B cell (primary cell): ENCODE results near the gene DDX28. TPM values are rescaled to one million over a fixed set of nuclear protein-coding genes. Genes with fewer than 3 reads are reported as not detected.

ENCODE experiments used
- ATAC-seq: fragments of 200-7000 bp; cut with Tn5 transposase; one replicate; pipeline ENCODE4 v1.10.0; 2021; ENCODE audit warnings: low read depth, mild to moderate bottlenecking, moderate number of reproducible peaks, moderate library complexity
- CTCF ChIA-PET: fragments of 350-600 bp; sonication (Branson Sonifier 250); formaldehyde crosslinking; loops from one replicate; lab custom pipeline; 2021; ENCODE audit warnings: antibody characterized with exemption, inconsistent platforms; lab: Charles Lee
- POLR2A ChIA-PET: fragments of 350-600 bp; sonication (Branson Sonifier 250); formaldehyde crosslinking; loops from one replicate; lab custom pipeline; 2021; ENCODE audit warnings: antibody characterized with exemption; lab: Charles Lee
- DNase-seq: peaks from one replicate; pipeline ENCODE4 v3.0.0; 2013
- H2AFZ ChIP-seq: 2 replicates; pipeline ENCODE4 v1.6.1; 2012; ENCODE audit warnings: mild to moderate bottlenecking, low read depth, low read length; ENCODE audit not compliant: insufficient read depth, poor library complexity, severe bottlenecking
- H3K27ac ChIP-seq, 2 donors: 1 replicate in 1 of 2; 2 replicates in 1 of 2; pipeline ENCODE4 v1.5.1; 2012 to 2013; ENCODE audit warnings: low read length in 2 of 2, mild to moderate bottlenecking in 2 of 2, moderate library complexity in 1 of 2
- H3K27me3 ChIP-seq, 4 experiments: fragments of 200-600 bp in 1 of 4; sonication (generic) in 1 of 4; replicated peaks in 1 of 4; 1 replicate in 2 of 4; 2 replicates in 2 of 4; pipeline versions ENCODE4 v1.6.1 to v1.7.0; 2013 to 2016; ENCODE audit warnings: low read length in 3 of 4, mild to moderate bottlenecking in 2 of 4, mixed read lengths in 1 of 4, moderate library complexity in 1 of 4; ENCODE audit not compliant: insufficient read depth in 4 of 4, control insufficient read depth in 3 of 4; ENCODE audit errors: control extremely low read depth in 1 of 4
- H3K36me3 ChIP-seq, 2 experiments: replicated peaks in 1 of 2; 1 replicate in 1 of 2; 2 replicates in 1 of 2; pipeline versions ENCODE4 v1.6.1 to v1.7.1; 2013; ENCODE audit warnings: low read length in 1 of 2; ENCODE audit not compliant: insufficient read depth in 2 of 2, control insufficient read depth in 1 of 2; ENCODE audit errors: control extremely low read depth in 1 of 2, extremely low read depth in 1 of 2
- H3K4me1 ChIP-seq, 2 donors: fragments of 200-600 bp in 1 of 2; sonication (generic) in 1 of 2; 1 replicate in 1 of 2; 2 replicates in 1 of 2; pipeline versions ENCODE4 v1.5.1 to v1.6.1; 2013 to 2017; ENCODE audit warnings: low read length in 2 of 2; ENCODE audit not compliant: control insufficient read depth in 2 of 2, insufficient read depth in 2 of 2
- H3K4me2 ChIP-seq: replicated peaks from 2 replicates; pipeline ENCODE3; 2012; ENCODE audit warnings: mild to moderate bottlenecking, low read depth, low read length; ENCODE audit not compliant: poor library complexity, severe bottlenecking
- H3K4me3 ChIP-seq, 5 experiments: fragments of 200-600 bp in 1 of 5; sonication (generic) in 1 of 5; 1 replicate in 3 of 5; 2 replicates in 2 of 5; pipeline versions ENCODE4 v1.5.1 to v1.7.0; 2011 to 2016; ENCODE audit warnings: low read length in 4 of 5, mild to moderate bottlenecking in 4 of 5, low read depth in 2 of 5, control low read depth in 1 of 5, moderate library complexity in 1 of 5; ENCODE audit not compliant: insufficient read depth in 1 of 5; ENCODE audit errors: control extremely low read depth in 1 of 5, extremely low read depth in 1 of 5
- H3K79me2 ChIP-seq: fragments of 200-600 bp; sonication (generic); one replicate; pipeline ENCODE4 v1.6.0; 2016; ENCODE audit warnings: low read length; ENCODE audit not compliant: control insufficient read depth, insufficient read depth
- H3K9ac ChIP-seq: fragments of 200-600 bp; sonication (generic); 2 replicates; pipeline ENCODE4 v1.6.1; 2017; ENCODE audit warnings: mild to moderate bottlenecking, low read length, moderate library complexity
- H3K9me3 ChIP-seq, 3 donors: one replicate each; pipeline versions ENCODE4 v1.6.1 to v1.7.1; 2013; ENCODE audit warnings: low read length in 2 of 3; ENCODE audit not compliant: control insufficient read depth in 2 of 3, insufficient read depth in 1 of 3; ENCODE audit errors: control extremely low read depth in 1 of 3
- H4K20me1 ChIP-seq: 2 replicates; pipeline ENCODE4 v1.6.0; 2012; ENCODE audit warnings: mild to moderate bottlenecking, low read length; ENCODE audit not compliant: insufficient read depth, control insufficient read depth, poor library complexity, severe bottlenecking
- H3K27ac Mint-ChIP-seq: one replicate; pipeline ENCODE4 v1.8.0; 2021; ENCODE audit warnings: mixed read lengths
- H3K27me3 Mint-ChIP-seq: one replicate; pipeline ENCODE4 v1.8.0; 2021; ENCODE audit warnings: mixed read lengths
- H3K4me1 Mint-ChIP-seq: one replicate; pipeline ENCODE4 v1.8.0; 2021; ENCODE audit warnings: mixed read lengths
- H3K4me3 Mint-ChIP-seq: one replicate; pipeline ENCODE4 v1.8.0; 2021; ENCODE audit warnings: mixed read lengths
- H3K9me3 Mint-ChIP-seq: one replicate; pipeline ENCODE4 v1.8.0; 2022; ENCODE audit warnings: mixed read lengths; ENCODE audit not compliant: insufficient read depth
- EZH2 ChIP-seq: IDR thresholded peaks from 2 replicates; pipeline ENCODE4 v1.6.1; 2012; ENCODE audit warnings: borderline replicate concordance, low read depth, mild to moderate bottlenecking, moderate library complexity, low read length; ENCODE audit not compliant: insufficient read depth, poor library complexity, severe bottlenecking
- WGBS: methylation state at CpG from one replicate; pipeline ENCODE4 v1.1.5; 2013; ENCODE audit warnings: missing lambda C conversion rate; ENCODE audit not compliant: insufficient coverage; 5-methylcytosine and 5-hydroxymethylcytosine counted together
- intact Hi-C: fragments of 100-400 bp; cut with micrococcal nuclease; formaldehyde crosslinking; loops from one replicate; pipeline ENCODE4 v1.10.0; 2022
- polyA plus RNA-seq: library from polyadenylated mRNA; depleted of rRNA; stranded (reverse); fragments of >200 nt; gene quantifications from 2 replicates; pipeline ENCODE4 v1.2.3, GENCODE V29; 2012
- total RNA-seq, 2 donors: library from RNA; stranded (reverse); fragments of 120-200 nt in 1 of 2; gene quantifications; 1 replicate in 1 of 2; 2 replicates in 1 of 2; pipeline versions ENCODE4 v1.2.3 to v1.2.4, GENCODE V29; 2013 to 2022
- TF ChIP-seq, protein P1 (sequence below): fragments of 200-600 bp; IDR thresholded peaks from one replicate; pipeline ENCODE4 v1.8.0; 2022; ENCODE audit warnings: antibody characterized with exemption, mild to moderate bottlenecking

Gene DDX28
- total and polyA plus RNA-seq, 2 donors (not counting 1 experiment from before 2014, with no cell fraction given) = 8.0 to 20.2 TPM

DNA sequence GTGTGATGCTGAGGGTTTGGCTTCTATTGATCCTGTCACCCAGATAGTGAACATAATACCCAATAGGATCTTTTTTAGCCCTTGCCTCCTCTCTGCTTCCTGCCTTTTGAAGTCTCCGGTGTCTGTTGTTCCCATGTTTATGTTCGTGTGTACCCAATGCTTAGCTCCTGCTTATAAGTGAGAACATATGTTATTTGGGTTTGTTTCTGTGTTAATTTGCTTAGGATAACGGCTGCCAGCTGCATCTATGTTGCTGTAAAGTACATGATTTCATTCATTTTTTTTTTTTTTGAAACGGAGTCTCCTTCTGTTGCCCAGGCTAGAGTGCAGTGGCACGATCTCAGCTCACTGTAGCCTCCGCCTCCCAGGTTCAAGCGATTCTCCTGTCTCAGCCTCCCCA lies 23.1 kb upstream of the DDX28 start:
- intact Hi-C loops = no loop called here
- no peak for DNase-seq
- H3K36me3 ChIP-seq = peaks cover 15 to 64% of the 10 kb centered on the region in 2 experiments

DNA sequence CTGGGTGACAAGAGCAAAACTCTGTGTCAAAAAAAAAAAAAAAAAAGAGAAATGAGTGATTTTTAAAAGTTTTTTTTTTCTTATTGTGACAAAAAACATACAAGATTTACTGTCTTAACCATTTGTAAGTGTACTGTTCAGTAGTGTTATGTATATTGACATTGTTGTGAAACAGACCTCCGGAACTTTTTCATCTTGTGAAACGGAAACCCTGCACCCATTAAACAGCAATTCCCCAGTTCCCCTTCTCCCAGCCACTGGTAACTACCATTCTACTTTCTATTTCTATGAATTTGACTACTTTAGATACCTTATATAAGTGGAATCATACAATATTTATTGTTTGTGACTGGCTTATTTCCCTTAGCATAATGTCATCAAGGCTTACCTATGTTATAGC lies 18.8 kb upstream of the DDX28 start:
- Histone ChIP-seq H3K4me1 (peaks cover 44 to 52% of the 10 kb centered on the region in 2 donors), H3K4me3 (no peak overlapping the region), H3K27ac (peak overlapping the region in 1 of 2 donors; percentile 36), H3K27me3 (no peaks in the 10 kb centered on the region), H3K9me3 (no peaks in the 10 kb centered on the region), H3K79me2 (peaks cover 92% of the 10 kb centered on the region), H3K4me2 (peak overlapping the region; percentile 5), H3K9ac (no peak overlapping the region), H2AFZ (no peak overlapping the region), H4K20me1 (peaks cover 63% of the 10 kb centered on the region), H3K36me3 (peaks cover 4 to 34% of the 10 kb centered on the region in 2 experiments)
- ATAC-seq (no peak), DNase-seq (no peak)
- H3K27ac Mint-ChIP-seq = peak overlapping the region; percentile 5
- no CpG with 5 or more reads among the region's 2 CpGs for WGBS
- H3K9me3 Mint-ChIP-seq = no peaks in the 10 kb centered on the region
- POLR2A ChIA-PET = interaction anchor here (0.7 to 1.6 kb wide), 3 partner anchors 36 to 53 kb away, joined by 3 to 10 read pairs (median 5); no protein-coding TSS in a partner anchor
- peaks cover 54% of the 10 kb centered on the region for H3K4me1 Mint-ChIP-seq
- intact Hi-C loops = no loop called here
- H3K4me3 Mint-ChIP-seq = peak overlapping the region; percentile 21
- no peaks in the 10 kb centered on the region for H3K27me3 Mint-ChIP-seq
- TF ChIP-seq, protein P1, sequence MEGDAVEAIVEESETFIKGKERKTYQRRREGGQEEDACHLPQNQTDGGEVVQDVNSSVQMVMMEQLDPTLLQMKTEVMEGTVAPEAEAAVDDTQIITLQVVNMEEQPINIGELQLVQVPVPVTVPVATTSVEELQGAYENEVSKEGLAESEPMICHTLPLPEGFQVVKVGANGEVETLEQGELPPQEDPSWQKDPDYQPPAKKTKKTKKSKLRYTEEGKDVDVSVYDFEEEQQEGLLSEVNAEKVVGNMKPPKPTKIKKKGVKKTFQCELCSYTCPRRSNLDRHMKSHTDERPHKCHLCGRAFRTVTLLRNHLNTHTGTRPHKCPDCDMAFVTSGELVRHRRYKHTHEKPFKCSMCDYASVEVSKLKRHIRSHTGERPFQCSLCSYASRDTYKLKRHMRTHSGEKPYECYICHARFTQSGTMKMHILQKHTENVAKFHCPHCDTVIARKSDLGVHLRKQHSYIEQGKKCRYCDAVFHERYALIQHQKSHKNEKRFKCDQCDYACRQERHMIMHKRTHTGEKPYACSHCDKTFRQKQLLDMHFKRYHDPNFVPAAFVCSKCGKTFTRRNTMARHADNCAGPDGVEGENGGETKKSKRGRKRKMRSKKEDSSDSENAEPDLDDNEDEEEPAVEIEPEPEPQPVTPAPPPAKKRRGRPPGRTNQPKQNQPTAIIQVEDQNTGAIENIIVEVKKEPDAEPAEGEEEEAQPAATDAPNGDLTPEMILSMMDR = no peak
- TF ChIP-seq EZH2 = no peak
- CTCF ChIA-PET = interaction anchor here (0.7 to 9.9 kb wide), 12 partner anchors 20 to 368 kb away, joined by 3 to 320 read pairs (median 10); partner anchors contain the start of genes DPEP2, DPEP3, NFATC3 and NRN1L

More for the DNA sequence above, 23.1 kb upstream of the DDX28 start:
- H3K79me2 ChIP-seq = peaks cover 98% of the 10 kb centered on the region
- WGBS = 94% methylated on average over 3 of the region's 7 CpGs
- Mint-ChIP-seq H3K27ac (peak overlapping the region; percentile 8), H3K4me3 (no peak overlapping the region), H3K9me3 (no peaks in the 10 kb centered on the region), H3K4me1 (peaks cover 49% of the 10 kb centered on the region), H3K27me3 (no peaks in the 10 kb centered on the region)
- no peaks in the 10 kb centered on the region for H3K9me3 ChIP-seq
- peaks cover 16% of the 10 kb centered on the region in 2 donors for H3K4me1 ChIP-seq
- H3K27me3 ChIP-seq = no peaks in the 10 kb centered on the region
- no peak overlapping the region for H2AFZ ChIP-seq
- H4K20me1 ChIP-seq = peaks cover 86% of the 10 kb centered on the region
- CTCF ChIA-PET = interaction anchor here (0.8 to 9.9 kb wide), 4 partner anchors 39 to 163 kb away, joined by 3 to 320 read pairs (median 10); partner anchors contain the start of genes DPEP2, DPEP3, NFATC3 and NRN1L
- no peak overlapping the region for H3K4me3 ChIP-seq
- H3K4me2 ChIP-seq = no peak overlapping the region
- no peak for ATAC-seq
- H3K27ac ChIP-seq = no peak overlapping the region
- TF ChIP-seq, protein P1 = no peak
- TF ChIP-seq EZH2 = no peak
- POLR2A ChIA-PET = interaction anchor here (0.7 kb wide), 1 partner anchor 307 kb away, joined by 4 read pairs; no protein-coding TSS in a partner anchor
- no peak overlapping the region for H3K9ac ChIP-seq
